Endothelial cell (in vitro differentiated cells): Measurements from ENCODE around the gene TLR6. TPM values are rescaled to one million over a fixed set of nuclear protein-coding genes. Genes with fewer than 3 reads are reported as not detected.
A peak's percentile ranks its signal among the peaks of the same experiment; 100 is the strongest.

ENCODE experiments used
- DNase-seq: peaks from one replicate; pipeline ENCODE4 v3.0.0; 2021; ENCODE audit warnings: low spot score
- H3K27ac Mint-ChIP-seq: one replicate; pipeline ENCODE4 v1.8.0; 2021; ENCODE audit warnings: mixed read lengths, inconsistent platforms; ENCODE audit not compliant: unreplicated experiment
- H3K27me3 Mint-ChIP-seq: one replicate; pipeline ENCODE4 v1.8.0; 2021; ENCODE audit warnings: mild to moderate bottlenecking, moderate library complexity, mixed read lengths, inconsistent platforms; ENCODE audit not compliant: unreplicated experiment
- H3K36me3 Mint-ChIP-seq: one replicate; pipeline ENCODE4 v1.8.0; 2021; ENCODE audit warnings: mild to moderate bottlenecking, low read depth, mixed read lengths, inconsistent platforms; ENCODE audit not compliant: unreplicated experiment
- H3K4me1 Mint-ChIP-seq: one replicate; pipeline ENCODE4 v1.8.0; 2021; ENCODE audit warnings: mild to moderate bottlenecking, mixed read lengths, inconsistent platforms; ENCODE audit not compliant: unreplicated experiment
- H3K4me3 Mint-ChIP-seq: one replicate; pipeline ENCODE4 v1.8.0; 2021; ENCODE audit warnings: mild to moderate bottlenecking, mixed read lengths, inconsistent platforms; ENCODE audit not compliant: unreplicated experiment
- H3K9me3 Mint-ChIP-seq: one replicate; pipeline ENCODE4 v1.8.0; 2021; ENCODE audit warnings: mixed read lengths, inconsistent platforms; ENCODE audit not compliant: unreplicated experiment
- microRNA-seq: library from miRNA; unstranded; fragments of <30 nt; microRNA quantifications from one replicate; pipeline ENCODE4, GENCODE V29; 2020; ENCODE audit not compliant: unreplicated experiment
- total RNA-seq: library from RNA; stranded (reverse); fragmentation: NEBNext Ultra II Directional; extraction: Animal tissue kit (Norgen Biotek cat#: 25700); gene quantifications from one replicate; pipeline ENCODE4 v1.2.1, GENCODE V29; 2021; ENCODE audit not compliant: unreplicated experiment
- TF ChIP-seq, protein P1 (sequence below): fragments of 200-600 bp; sonication (generic); IDR thresholded peaks from one replicate; pipeline ENCODE4 v1.5.0; 2021; ENCODE audit warnings: antibody characterized with exemption; ENCODE audit not compliant: unreplicated experiment

TLR6 gene
- total RNA-seq, 1 donor from 2014 or later = 0.85 TPM

DNA sequence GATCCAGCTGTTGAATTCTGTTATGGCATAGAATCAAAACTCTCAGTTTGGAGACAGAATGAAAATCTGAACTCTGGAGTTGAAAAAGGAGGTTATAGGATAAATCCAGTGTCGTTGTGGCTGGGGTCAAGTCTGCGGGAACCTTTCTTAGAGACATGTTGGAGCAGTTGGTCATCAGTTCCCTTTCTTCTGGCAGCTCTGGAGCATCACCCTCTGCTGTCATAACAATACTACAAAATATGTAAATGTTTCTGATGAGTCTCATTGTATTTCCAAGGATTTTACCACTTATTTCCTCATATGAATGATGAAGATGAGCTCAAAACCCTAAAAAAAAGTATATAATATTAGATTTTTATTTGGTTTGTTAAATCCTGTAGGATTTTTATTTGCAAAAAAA, 81.3 kb downstream of the TLR6 start:
- Mint-ChIP-seq H3K4me1 (no peaks in the 10 kb centered on the region), H3K36me3 (no peaks in the 10 kb centered on the region), H3K27ac (no peak overlapping the region), H3K4me3 (no peak overlapping the region), H3K27me3 (no peaks in the 10 kb centered on the region), H3K9me3 (no peaks in the 10 kb centered on the region)
- no peak for DNase-seq
- TF ChIP-seq, protein P1, sequence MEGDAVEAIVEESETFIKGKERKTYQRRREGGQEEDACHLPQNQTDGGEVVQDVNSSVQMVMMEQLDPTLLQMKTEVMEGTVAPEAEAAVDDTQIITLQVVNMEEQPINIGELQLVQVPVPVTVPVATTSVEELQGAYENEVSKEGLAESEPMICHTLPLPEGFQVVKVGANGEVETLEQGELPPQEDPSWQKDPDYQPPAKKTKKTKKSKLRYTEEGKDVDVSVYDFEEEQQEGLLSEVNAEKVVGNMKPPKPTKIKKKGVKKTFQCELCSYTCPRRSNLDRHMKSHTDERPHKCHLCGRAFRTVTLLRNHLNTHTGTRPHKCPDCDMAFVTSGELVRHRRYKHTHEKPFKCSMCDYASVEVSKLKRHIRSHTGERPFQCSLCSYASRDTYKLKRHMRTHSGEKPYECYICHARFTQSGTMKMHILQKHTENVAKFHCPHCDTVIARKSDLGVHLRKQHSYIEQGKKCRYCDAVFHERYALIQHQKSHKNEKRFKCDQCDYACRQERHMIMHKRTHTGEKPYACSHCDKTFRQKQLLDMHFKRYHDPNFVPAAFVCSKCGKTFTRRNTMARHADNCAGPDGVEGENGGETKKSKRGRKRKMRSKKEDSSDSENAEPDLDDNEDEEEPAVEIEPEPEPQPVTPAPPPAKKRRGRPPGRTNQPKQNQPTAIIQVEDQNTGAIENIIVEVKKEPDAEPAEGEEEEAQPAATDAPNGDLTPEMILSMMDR = no peak

GRCh38 chr4:38774181-38774955, 82.2 kb downstream of the TLR6 start:
- H3K4me1 Mint-ChIP-seq = no peaks in the 10 kb centered on the region
- no peaks in the 10 kb centered on the region for H3K36me3 Mint-ChIP-seq
- no peak overlapping the region for H3K27ac Mint-ChIP-seq
- no peak overlapping the region for H3K4me3 Mint-ChIP-seq
- H3K9me3 Mint-ChIP-seq = no peaks in the 10 kb centered on the region
- TF ChIP-seq, protein P1 = no peak
- no peak for DNase-seq
- no peaks in the 10 kb centered on the region for H3K27me3 Mint-ChIP-seq

Small RNA genes lying within 50 kb of the gene (microRNA-seq; reads per million reads assigned to microRNA genes)
- 233 reads per million, percentile 86 among the genes with 10 or more reads in this experiment for gene MIR574

Other genes with a start within 250 kb of the TLR6 start
- 73.4 TPM for gene KLF3, start 192.6 kb downstream of the TLR6 start, total RNA-seq
- gene TLR10, start 73.8 kb downstream of the TLR6 start, total RNA-seq = not detected
- 0.23 TPM for gene TLR1, start 52.0 kb downstream of the TLR6 start, total RNA-seq
- gene FAM114A1, start 11.0 kb upstream of the TLR6 start, total RNA-seq = 27.0 TPM
- gene TMEM156, start 175.6 kb upstream of the TLR6 start, total RNA-seq = not detected
- 46.0 TPM for gene KLHL5, start 205.4 kb upstream of the TLR6 start, total RNA-seq